GM19467 (cell line): ENCODE measurements around the gene ZFHX3.
A peak's percentile ranks its signal among the peaks of the same experiment; 100 is the strongest.

ENCODE experiments used
- ATAC-seq: cut with Tn5 transposase; IDR thresholded peaks from one replicate; pipeline ENCODE4 v1.9.1; 2021; ENCODE audit warnings: mild to moderate bottlenecking, moderate library complexity; ENCODE audit not compliant: unreplicated experiment

ZFHX3 gene

DNA sequence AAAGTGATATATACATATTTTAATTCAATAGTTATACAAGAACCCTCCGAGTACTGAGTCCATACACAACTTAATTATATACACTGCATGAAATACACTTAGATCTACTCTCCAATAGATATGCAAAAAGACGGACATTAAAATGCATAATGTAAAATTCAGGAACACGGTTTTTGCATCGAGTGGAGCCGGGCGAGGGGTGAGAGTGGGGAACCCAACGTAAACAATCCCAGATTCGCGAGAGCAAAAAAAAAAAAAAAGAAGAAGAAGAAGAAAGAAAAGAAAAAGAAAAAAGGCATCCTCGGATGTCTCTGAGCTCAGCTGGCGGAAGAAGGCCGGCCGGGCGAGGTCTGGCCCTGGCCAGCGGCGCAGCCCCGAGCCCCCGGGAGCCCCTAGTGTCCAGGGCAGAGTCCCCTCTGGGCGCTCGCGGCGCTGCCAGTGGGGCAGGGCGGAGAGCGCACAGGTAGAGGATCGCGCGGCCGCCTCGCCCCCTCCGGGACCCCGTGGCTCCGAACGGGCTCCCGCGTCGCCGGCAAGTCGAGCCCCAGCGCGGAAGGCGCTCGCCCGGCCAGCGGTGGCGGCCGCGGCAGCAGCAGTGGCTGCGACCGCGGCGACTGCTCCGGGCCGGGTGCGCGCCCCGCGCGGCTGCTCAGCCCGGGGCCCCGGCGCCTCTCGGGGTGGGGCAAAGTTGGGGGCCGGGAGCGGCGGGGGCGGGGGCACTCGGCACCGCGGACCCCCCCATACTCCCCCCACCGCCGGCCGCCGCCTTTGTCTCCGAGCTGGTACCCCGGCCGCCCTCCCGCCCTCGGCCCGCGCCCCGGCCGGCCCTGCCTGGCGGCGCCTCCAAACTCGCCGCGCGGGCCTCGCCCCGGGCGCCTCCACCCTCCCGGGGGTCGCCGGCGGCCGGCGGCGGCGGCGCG is 9.6 kb upstream of the ZFHX3 start:
- ATAC-seq = peak; percentile 42

- ATAC-seq = no peak
Observed at GRCh38 chr16:73056921-73057290, 9.0 kb upstream of the ZFHX3 start.

GRCh38 chr16:73056448-73056847 is 8.5 kb upstream of the ZFHX3 start:
- no peak for ATAC-seq

GRCh38 chr16:73054813-73055482 is 7.0 kb upstream of the ZFHX3 start:
- ATAC-seq = no peak

DNA sequence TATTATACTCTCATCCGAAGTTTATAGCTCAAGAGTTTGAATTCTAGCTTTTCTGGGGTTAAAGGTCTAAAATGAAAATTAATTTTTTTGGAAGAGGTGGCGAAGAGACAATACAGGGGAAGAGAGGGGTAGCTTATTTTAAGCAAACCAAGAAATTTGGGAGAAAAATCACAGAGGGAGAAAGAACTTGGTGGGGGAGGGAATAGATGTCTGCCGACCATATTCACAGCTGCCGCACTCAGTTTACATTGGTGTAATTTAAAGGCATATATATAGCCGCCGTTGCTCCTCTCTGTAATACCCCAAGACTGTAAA is 6.5 kb upstream of the ZFHX3 start:
- no peak for ATAC-seq

GRCh38 chr16:73054125-73054484 is 6.2 kb upstream of the ZFHX3 start:
- no peak for ATAC-seq

DNA sequence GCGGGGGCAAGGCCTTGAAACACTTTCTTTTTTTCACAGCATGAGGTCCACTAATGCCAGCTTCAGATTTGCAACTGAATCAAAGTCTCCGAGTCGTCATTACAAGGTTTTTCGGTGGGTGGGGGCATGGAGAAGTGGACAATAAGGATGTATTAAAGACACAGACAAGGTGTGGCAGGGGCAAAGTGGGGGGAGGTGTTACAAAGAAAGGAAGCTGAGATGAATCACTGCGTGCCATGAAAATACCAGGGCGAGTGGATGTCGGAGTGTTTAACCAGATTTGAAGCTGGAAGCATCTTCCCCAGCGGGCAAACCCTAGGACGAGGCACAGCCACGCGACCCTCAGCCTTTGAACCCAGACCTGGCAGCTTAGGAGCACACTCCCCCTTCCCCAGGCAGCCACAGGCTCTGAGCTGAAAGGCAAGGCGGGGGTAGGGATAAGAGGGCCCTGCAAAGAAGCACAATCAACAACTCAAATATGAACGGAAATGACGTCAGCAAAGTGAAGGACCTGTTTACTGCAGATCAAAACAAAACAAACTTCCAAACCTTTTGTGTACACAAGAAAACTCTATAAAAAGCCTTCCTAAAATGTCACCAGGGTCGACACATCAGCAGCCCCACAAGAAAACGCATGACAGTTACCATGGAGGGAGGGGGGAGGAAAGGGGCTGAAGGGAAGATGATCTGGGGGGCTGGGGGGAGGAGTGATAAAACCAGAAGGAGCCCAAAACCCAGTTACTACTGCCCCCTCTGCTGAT is 5.6 kb upstream of the ZFHX3 start:
- ATAC-seq = no peak

DNA sequence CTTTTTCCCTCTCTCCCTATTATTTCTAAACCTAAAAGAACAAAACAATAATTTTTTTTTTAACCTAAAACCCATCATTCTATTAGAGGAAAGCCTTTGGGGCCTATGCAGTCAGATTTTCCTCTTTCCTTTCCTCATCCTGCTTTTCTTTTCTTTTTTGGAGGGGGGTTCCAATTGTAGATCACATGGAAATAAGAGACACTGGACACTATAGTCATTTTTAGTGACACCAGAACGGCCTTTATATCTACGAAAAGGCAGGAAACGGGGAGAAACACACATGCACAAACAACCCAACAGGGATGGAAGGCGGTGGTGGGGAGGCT is 5.1 kb upstream of the ZFHX3 start:
- no peak for ATAC-seq

DNA sequence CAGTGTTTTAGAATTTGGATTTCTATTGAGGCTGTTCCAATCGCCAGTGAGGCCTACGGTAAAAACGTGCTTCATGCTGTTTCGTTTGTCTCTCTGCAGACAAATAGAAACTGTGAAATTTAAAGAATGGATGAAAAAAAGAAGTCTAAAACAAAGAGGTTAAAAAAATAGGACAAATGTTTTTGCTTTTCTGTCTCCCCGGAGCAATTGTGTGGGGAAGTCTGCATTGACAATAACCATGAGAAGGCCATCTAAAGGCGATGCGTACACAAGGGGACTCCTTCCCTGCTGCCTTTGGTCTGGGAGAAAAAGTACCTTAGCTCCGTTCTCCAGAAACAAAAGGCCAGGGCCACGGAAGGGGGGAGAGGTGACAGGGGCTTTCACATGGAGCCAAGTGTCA is 4.6 kb upstream of the ZFHX3 start:
- no peak for ATAC-seq

DNA sequence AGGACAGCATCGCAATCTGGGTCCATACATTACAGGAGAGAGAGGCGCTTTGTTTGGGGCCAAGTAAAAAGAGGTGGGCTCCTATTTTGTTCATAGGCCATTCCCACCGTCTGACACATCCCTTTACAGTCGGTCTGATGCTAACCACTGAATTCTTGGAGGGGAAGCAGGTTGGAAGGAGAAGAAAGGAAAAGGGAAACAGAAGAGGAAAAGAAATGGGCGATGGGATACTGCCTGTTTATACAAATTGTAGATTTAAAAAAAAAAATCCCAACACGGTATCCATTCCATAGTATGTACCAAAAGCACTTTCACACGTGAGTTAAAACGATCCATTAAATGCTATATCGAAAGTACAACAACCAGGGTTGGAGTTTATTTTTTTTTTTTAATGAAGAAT is 4.0 kb upstream of the ZFHX3 start:
- ATAC-seq = no peak

DNA sequence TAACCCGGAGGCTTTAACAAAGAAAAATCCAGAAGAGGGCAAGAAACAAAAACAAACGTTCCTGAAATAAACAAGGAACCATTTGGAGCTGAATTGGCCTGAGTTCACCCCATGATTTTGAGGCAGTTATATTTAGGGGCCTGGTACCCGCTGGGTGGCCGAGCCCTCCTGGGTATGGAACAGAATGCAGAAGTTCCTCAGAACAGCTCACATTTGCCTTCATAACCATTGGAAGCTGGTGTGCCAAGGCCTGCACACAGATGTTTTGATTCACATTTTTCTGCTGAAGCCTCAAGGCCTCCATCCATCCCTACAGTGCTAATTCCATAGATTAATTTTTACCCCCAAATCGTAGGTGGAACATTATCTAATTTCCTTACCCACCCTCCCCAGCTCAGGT is 3.3 kb upstream of the ZFHX3 start:
- ATAC-seq = no peak

- no peak for ATAC-seq
Observed at GRCh38 chr16:73050201-73051099, 2.5 kb upstream of the ZFHX3 start.

DNA sequence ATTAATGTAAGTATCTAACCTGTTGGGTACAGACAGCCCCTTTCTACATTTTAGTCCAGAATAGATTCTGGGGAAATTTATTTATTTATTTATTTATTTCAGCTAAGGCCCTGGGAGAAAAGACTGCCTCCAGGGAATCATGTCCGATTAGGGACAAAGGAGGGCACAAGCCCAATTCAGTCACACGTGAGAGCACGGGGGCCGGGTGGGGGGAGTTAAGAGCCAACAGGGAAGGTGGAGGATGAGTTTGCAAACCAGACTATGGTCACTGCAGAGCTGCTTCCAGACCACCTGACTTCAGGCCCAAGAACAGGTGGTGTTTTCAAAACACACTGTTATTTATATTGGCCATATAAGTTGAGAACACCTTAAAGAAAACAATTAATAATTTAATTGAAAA is 1.6 kb upstream of the ZFHX3 start:
- ATAC-seq = no peak

DNA sequence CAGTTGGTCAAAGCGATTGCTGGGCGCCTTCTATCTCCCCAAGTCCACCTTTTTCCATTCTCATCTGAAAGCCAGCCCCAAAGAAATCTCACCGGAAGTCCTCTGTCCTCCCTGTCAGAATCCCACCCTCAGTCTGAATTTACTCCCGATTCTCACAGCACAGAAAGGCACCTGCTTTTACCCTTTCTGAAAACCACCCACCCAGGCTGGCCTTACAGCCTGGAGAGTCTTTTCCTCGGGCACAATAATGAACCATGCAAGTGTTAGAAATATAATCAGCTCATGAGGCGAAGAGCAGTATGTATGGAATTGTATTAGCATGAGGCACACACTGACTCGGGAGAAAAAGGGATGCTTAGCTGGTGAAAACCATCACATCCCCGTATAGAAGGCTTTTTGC is 1.2 kb upstream of the ZFHX3 start:
- no peak for ATAC-seq

DNA sequence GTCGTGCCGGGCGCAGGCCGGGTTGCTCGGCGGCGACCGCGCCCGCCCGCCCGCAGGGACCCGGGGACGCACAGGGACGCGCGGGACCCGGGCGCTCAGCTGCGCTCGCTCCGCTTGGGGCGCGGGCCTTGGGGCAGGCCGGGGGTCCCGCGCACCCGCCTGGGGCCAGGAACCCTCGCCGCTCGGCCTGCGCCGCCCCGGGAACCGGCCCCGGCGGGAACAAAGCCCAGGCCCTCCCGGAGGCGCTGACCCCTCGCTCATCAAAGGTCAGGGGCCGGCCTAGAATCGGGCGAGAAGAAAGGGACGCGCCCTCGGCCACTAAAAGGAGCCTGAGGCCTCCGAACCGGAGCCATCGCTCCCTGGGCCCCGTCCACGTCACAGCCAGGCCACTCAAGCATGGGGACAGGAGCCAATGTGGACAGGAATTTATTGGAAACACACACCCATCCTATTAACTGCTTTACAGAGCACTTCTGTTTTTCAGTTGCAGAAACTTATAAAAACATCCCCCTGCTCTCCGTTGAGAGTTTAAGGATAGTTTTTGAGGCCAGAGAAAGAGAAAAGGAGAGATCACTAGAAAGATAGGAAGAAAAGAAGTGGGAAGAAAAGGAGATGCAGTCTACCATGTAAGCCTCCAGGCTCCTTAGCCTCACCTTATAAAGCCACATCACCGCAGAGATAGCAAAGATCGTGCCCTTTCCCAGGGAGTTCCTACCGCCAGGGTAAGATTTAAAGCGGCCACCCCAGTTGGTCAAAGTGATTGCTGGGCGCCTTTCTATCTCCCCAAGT is 558 bp upstream of the ZFHX3 start:
- ATAC-seq = no peak

DNA sequence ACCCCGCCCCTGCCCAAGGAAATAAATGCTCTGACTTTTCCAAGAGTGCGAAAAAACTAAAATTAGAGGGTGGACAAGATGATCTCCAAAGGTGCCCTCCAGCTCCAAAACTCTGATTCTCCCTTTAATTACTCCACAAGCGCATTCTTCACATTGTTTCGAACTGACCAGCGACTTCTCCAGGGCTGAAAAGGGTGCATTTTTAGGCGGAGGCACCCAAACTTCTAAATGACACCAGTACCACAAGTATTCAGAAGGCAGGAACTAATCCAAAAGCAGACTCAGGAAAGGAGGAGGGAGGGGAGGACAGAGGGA is 750 bp downstream of the ZFHX3 start:
- ATAC-seq = no peak

- no peak for ATAC-seq
Observed at GRCh38 chr16:73046849-73047214, 1.1 kb downstream of the ZFHX3 start.

- no peak for ATAC-seq
Observed at GRCh38 chr16:73046202-73046848, 1.6 kb downstream of the ZFHX3 start.

- no peak for ATAC-seq
Observed at GRCh38 chr16:73043828-73044467, 4.0 kb downstream of the ZFHX3 start.

DNA sequence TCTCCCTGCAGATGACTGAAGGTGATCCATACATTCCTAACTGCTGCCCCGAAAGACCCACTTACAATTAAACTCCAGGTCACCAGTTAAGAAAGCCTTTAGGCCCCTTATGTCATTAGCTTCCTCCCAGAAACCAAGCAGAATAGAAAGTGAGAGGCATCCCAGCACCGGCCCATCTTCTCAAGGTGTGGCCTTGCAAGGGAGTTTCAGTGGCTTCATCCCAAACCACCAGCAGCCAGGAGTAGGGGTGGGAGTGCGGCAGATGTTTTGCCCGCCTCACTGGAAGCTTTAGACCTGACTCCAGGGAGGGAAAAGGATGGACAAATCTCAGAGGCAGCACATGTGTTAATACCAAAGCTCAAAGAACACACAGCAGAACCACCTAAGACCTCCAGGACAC is 5.1 kb downstream of the ZFHX3 start:
- no peak for ATAC-seq
